Omental fat pad (tissue), 4 donors: Measurements from ENCODE around the gene SRI. TPM values are rescaled to one million over a fixed set of nuclear protein-coding genes. Genes with fewer than 3 reads are reported as not detected.

Experiments
- ATAC-seq: fragments of 150-250 bp; one replicate; pipeline ENCODE4 v1.9.1; 2016; ENCODE audit warnings: mild to moderate bottlenecking, moderate library complexity; ENCODE audit not compliant: low FRiP score
- DNase-seq: peaks from one replicate; pipeline ENCODE4 v3.0.0-alpha.2; 2019; ENCODE audit warnings: low spot score
- CTCF ChIP-seq, 3 donors: fragments of 450-650 bp; IDR thresholded peaks; one replicate each; pipeline ENCODE4 v1.5.1; 2016 to 2017; ENCODE audit warnings: antibody characterized with exemption in 3 of 3, mild to moderate bottlenecking in 3 of 3, moderate library complexity in 2 of 3
- total RNA-seq, 4 donors: library from RNA; depleted of rRNA; stranded (reverse); fragments of >200 nt; gene quantifications; one replicate each; pipeline ENCODE4 v1.1.0, GENCODE V29; 2016

The SRI gene
- total RNA-seq, 4 donors from 2014 or later, result 67.5 to 102 (median 73.1) TPM

DNA sequence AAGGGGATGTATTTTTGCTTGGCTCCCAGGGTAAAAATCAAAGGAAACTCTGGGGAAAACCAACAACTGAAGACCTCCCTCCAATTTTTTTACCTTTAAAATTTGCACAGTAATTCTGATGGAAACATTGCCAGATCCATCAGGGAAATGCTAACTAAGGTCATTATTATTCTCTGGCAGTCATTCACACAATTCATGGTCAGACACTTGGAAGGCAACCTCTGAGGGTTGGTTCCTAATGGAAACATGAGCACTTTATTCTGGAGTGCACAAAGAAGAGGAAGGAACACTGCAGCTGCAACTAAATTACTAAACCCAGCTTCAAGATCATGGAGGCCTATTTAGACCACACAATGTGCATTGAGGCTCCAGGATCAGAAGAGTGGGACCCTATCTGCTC is 34.2 kb downstream of the SRI start:
- ATAC-seq (no peak), DNase-seq (no peak)
- no peak for TF ChIP-seq CTCF (IDR thresholded peaks at IDR 0.05)

DNA sequence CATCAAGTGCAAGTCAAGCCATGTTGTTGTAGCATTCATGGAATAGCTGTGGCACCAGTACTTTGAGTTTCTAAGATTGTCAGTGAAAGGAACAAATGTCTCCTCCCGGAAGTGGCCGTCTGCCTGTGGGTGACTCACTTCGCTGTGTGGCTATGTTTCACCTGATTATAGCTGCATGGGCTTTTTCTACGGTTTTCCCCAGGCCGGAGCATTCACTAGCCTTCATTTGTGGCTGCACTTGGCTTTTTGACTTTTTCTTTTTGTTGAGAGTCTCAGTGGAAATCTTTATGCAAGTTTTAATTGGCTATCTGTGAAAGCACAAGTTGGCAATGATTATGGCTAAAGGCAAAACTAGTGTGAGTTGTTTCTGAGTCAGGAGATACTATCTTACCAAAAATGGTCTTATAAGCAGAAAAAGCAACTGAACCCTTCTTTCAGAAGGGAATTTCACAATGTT is 35.0 kb downstream of the SRI start:
- no peak for ATAC-seq
- DNase-seq, result no peak

DNA sequence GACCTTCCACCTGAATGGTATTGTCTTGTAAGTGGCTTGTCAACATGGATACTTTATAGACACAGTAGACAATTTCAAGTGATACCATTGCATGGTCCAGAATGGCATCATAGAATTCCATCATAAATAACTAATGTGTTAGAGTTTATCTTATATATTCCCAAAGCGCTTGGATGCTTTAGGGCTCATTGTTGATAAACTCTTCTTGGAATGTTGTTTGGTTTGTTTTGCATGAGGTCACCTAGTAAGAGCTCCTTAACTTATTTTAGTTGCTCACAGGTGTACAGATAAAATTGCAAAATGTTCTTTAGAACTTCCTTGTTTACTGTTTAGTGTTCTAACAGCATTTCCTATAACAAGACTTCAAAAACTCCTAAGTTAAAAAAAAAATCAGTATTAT is 36.8 kb downstream of the SRI start:
- TF ChIP-seq CTCF (IDR thresholded peaks at IDR 0.05), result no peak
- no peak for ATAC-seq
- no peak for DNase-seq

More for the DNA sequence above, 35.0 kb downstream of the SRI start:
- no peak for TF ChIP-seq CTCF (IDR thresholded peaks at IDR 0.05)

- DNase-seq (no peak), ATAC-seq (no peak)
- no peak for TF ChIP-seq CTCF (IDR thresholded peaks at IDR 0.05)
Measured at GRCh38 chr7:88176190-88176589, 43.6 kb downstream of the SRI start.

GRCh38 chr7:88172842-88173241 is 47.0 kb downstream of the SRI start:
- no peak for TF ChIP-seq CTCF (IDR thresholded peaks at IDR 0.05)
- no peak for ATAC-seq
- DNase-seq, result no peak

GRCh38 chr7:88169717-88170320 is 50.0 kb downstream of the SRI start:
- ATAC-seq (no peak), DNase-seq (no peak)

More at GRCh38 chr7:88169717-88170320, 50.0 kb downstream of the SRI start:
- no peak for TF ChIP-seq CTCF (IDR thresholded peaks at IDR 0.05)
